HEK293 (cell line): ENCODE results near the gene BDNF.
A peak's percentile ranks its signal among the peaks of the same experiment; 100 is the strongest.

Experiments
- KLF8 ChIP-seq: fragments of 450-650 bp; formaldehyde crosslinking; IDR thresholded peaks from 2 replicates; pipeline ENCODE4 v1.5.1; 2016; ENCODE audit warnings: missing biosample characterization, missing genetic modification characterization
- RBAK ChIP-seq: fragments of 450-650 bp; formaldehyde crosslinking; IDR thresholded peaks from 2 replicates; pipeline ENCODE4 v1.5.1; 2016; ENCODE audit warnings: missing biosample characterization, missing genetic modification characterization
- SP3 ChIP-seq: fragments of 450-650 bp; formaldehyde crosslinking; IDR thresholded peaks from 2 replicates; pipeline ENCODE4 v1.5.1; 2016; ENCODE audit warnings: missing biosample characterization, missing genetic modification characterization
- ZBTB1 ChIP-seq: fragments of 450-650 bp; formaldehyde crosslinking; IDR thresholded peaks from 2 replicates; pipeline ENCODE4 v1.5.1; 2016; ENCODE audit warnings: missing biosample characterization, missing genetic modification characterization
- ZBTB10 ChIP-seq: fragments of 450-650 bp; formaldehyde crosslinking; IDR thresholded peaks from 2 replicates; pipeline ENCODE4 v1.5.1; 2016; ENCODE audit warnings: missing biosample characterization, missing genetic modification characterization
- ZBTB17 ChIP-seq: fragments of 450-650 bp; formaldehyde crosslinking; IDR thresholded peaks from 2 replicates; pipeline ENCODE4 v1.5.1; 2016; ENCODE audit warnings: missing biosample characterization, missing genetic modification characterization
- ZBTB20 ChIP-seq: fragments of 450-650 bp; formaldehyde crosslinking; IDR thresholded peaks from 2 replicates; pipeline ENCODE4 v1.5.1; 2016; ENCODE audit warnings: missing biosample characterization, missing genetic modification characterization
- ZBTB48 ChIP-seq: fragments of 450-650 bp; formaldehyde crosslinking; IDR thresholded peaks from 2 replicates; pipeline ENCODE4 v1.5.1; 2016; ENCODE audit warnings: missing biosample characterization, missing genetic modification characterization
- ZNF132 ChIP-seq: fragments of 450-650 bp; formaldehyde crosslinking; IDR thresholded peaks from 2 replicates; pipeline ENCODE4 v1.5.1; 2017; ENCODE audit warnings: missing biosample characterization, missing genetic modification characterization, borderline replicate concordance
- ZNF146 ChIP-seq: fragments of 450-650 bp; formaldehyde crosslinking; IDR thresholded peaks from 2 replicates; pipeline ENCODE4 v1.5.1; 2016; ENCODE audit warnings: missing biosample characterization, missing genetic modification characterization
- ZNF354C ChIP-seq: fragments of 450-650 bp; formaldehyde crosslinking; IDR thresholded peaks from 2 replicates; pipeline ENCODE4 v1.5.1; 2016; ENCODE audit warnings: missing biosample characterization, missing genetic modification characterization, low read depth, borderline replicate concordance
- ZNF37A ChIP-seq: fragments of 450-650 bp; IDR thresholded peaks from 2 replicates; pipeline ENCODE4 v1.5.1; 2018; ENCODE audit warnings: missing biosample characterization, missing genetic modification characterization
- ZNF433 ChIP-seq: fragments of 450-650 bp; formaldehyde crosslinking; IDR thresholded peaks from 2 replicates; pipeline ENCODE4 v1.5.1; 2016; ENCODE audit warnings: missing biosample characterization, missing genetic modification characterization, low read depth
- ZXDB ChIP-seq: fragments of 450-650 bp; formaldehyde crosslinking; IDR thresholded peaks from 2 replicates; pipeline ENCODE4 v1.5.1; 2016; ENCODE audit warnings: missing biosample characterization, missing genetic modification characterization
- TF ChIP-seq, protein P1 (sequence below): fragments of 450-650 bp; formaldehyde crosslinking; IDR thresholded peaks from 2 replicates; pipeline ENCODE4 v1.5.1; 2016; ENCODE audit warnings: missing biosample characterization, missing genetic modification characterization
- TF ChIP-seq, protein P2 (sequence below): fragments of 450-650 bp; formaldehyde crosslinking; IDR thresholded peaks from 2 replicates; pipeline ENCODE4 v1.5.1; 2016; ENCODE audit warnings: missing biosample characterization, missing genetic modification characterization
- TF ChIP-seq, protein P3 (sequence below): fragments of 450-650 bp; formaldehyde crosslinking; IDR thresholded peaks from 2 replicates; pipeline ENCODE4 v1.5.1; 2016; ENCODE audit warnings: missing biosample characterization, missing genetic modification characterization

BDNF gene

GRCh38 chr11:27699242-27699925, 871 bp downstream of the BDNF start (continued):
- TF ChIP-seq KLF8 (tag by site-specific recombination) (0 out of 2 replicates have a peak, but pooled peaks have one; percentile 5), ZBTB10 (tag by site-specific recombination) (peak; percentile 88), ZBTB48 (tag by site-specific recombination) (peak; percentile 14), RBAK (no peak), ZBTB20 (tag by site-specific recombination) (peak; percentile 17; the same call in 1 of the 2 replicates), ZXDB (tag by site-specific recombination) (0 out of 2 replicates have a peak, but pooled peaks have one; percentile 14), ZBTB1 (no peak), ZNF37A (tag by site-specific recombination) (no peak), ZNF132 (tag by site-specific recombination) (no peak), SP3 (tag by site-specific recombination) (peak; percentile 24; the same call in 1 of the 2 replicates), ZBTB17 (no peak), ZNF433 (tag by site-specific recombination) (no peak), ZNF146 (tag by site-specific recombination) (no peak), ZNF354C (tag by site-specific recombination) (no peak)
- TF ChIP-seq, protein P1, sequence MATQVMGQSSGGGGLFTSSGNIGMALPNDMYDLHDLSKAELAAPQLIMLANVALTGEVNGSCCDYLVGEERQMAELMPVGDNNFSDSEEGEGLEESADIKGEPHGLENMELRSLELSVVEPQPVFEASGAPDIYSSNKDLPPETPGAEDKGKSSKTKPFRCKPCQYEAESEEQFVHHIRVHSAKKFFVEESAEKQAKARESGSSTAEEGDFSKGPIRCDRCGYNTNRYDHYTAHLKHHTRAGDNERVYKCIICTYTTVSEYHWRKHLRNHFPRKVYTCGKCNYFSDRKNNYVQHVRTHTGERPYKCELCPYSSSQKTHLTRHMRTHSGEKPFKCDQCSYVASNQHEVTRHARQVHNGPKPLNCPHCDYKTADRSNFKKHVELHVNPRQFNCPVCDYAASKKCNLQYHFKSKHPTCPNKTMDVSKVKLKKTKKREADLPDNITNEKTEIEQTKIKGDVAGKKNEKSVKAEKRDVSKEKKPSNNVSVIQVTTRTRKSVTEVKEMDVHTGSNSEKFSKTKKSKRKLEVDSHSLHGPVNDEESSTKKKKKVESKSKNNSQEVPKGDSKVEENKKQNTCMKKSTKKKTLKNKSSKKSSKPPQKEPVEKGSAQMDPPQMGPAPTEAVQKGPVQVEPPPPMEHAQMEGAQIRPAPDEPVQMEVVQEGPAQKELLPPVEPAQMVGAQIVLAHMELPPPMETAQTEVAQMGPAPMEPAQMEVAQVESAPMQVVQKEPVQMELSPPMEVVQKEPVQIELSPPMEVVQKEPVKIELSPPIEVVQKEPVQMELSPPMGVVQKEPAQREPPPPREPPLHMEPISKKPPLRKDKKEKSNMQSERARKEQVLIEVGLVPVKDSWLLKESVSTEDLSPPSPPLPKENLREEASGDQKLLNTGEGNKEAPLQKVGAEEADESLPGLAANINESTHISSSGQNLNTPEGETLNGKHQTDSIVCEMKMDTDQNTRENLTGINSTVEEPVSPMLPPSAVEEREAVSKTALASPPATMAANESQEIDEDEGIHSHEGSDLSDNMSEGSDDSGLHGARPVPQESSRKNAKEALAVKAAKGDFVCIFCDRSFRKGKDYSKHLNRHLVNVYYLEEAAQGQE (tag by site-specific recombination) = 0 out of 2 replicates have a peak, but pooled peaks have one; percentile 11
- TF ChIP-seq, protein P2, sequence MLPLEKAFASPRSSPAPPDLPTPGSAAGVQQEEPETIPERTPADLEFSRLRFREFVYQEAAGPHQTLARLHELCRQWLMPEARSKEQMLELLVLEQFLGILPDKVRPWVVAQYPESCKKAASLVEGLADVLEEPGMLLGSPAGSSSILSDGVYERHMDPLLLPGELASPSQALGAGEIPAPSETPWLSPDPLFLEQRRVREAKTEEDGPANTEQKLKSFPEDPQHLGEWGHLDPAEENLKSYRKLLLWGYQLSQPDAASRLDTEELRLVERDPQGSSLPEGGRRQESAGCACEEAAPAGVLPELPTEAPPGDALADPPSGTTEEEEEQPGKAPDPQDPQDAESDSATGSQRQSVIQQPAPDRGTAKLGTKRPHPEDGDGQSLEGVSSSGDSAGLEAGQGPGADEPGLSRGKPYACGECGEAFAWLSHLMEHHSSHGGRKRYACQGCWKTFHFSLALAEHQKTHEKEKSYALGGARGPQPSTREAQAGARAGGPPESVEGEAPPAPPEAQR (tag by site-specific recombination) = no peak
- TF ChIP-seq, protein P3, sequence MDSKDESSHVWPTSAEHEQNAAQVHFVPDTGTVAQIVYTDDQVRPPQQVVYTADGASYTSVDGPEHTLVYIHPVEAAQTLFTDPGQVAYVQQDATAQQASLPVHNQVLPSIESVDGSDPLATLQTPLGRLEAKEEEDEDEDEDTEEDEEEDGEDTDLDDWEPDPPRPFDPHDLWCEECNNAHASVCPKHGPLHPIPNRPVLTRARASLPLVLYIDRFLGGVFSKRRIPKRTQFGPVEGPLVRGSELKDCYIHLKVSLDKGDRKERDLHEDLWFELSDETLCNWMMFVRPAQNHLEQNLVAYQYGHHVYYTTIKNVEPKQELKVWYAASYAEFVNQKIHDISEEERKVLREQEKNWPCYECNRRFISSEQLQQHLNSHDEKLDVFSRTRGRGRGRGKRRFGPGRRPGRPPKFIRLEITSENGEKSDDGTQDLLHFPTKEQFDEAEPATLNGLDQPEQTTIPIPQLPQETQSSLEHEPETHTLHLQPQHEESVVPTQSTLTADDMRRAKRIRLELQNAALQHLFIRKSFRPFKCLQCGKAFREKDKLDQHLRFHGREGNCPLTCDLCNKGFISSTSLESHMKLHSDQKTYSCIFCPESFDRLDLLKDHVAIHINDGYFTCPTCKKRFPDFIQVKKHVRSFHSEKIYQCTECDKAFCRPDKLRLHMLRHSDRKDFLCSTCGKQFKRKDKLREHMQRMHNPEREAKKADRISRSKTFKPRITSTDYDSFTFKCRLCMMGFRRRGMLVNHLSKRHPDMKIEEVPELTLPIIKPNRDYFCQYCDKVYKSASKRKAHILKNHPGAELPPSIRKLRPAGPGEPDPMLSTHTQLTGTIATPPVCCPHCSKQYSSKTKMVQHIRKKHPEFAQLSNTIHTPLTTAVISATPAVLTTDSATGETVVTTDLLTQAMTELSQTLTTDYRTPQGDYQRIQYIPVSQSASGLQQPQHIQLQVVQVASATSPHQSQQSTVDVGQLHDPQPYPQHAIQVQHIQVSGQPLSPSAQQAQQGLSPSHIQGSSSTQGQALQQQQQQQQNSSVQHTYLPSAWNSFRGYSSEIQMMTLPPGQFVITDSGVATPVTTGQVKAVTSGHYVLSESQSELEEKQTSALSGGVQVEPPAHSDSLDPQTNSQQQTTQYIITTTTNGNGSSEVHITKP (tag by site-specific recombination) = no peak
- TF ChIP-seq, all 188 proteins: peak for 15
